Limb (tissue), 2 donors: Measurements from ENCODE around the gene WWOX.
"Not testable (repeated sequence)": the region's sequence is repeated elsewhere in the genome, so short reads cannot be mapped to it uniquely, and the experiment has no call there.

Experiments
- DNase-seq, 2 donors: peaks; one replicate each; pipeline ENCODE4 v3.0.0-alpha.2; 2016; ENCODE audit errors: extremely low spot score in 2 of 2

The WWOX gene

GRCh38 chr16:78675312-78675711 is 575.9 kb downstream of the WWOX start:
- DNase-seq, result no peak

GRCh38 chr16:78675951-78676792 is 576.7 kb downstream of the WWOX start:
- DNase-seq, result no peak

GRCh38 chr16:78677181-78677731 is 577.8 kb downstream of the WWOX start:
- no peak for DNase-seq

- DNase-seq, result no peak
These were observed 580.1 kb downstream of the WWOX start for GRCh38 chr16:78679546-78679945.

GRCh38 chr16:78681743-78682142 is 582.3 kb downstream of the WWOX start:
- no peak for DNase-seq

GRCh38 chr16:78684030-78684611 is 584.7 kb downstream of the WWOX start:
- peak; percentile 36 to 45 for DNase-seq

GRCh38 chr16:78684655-78685375 is 585.4 kb downstream of the WWOX start:
- peak in 1 of 2 donors; percentile 30 for DNase-seq

GRCh38 chr16:78686601-78687000 is 587.1 kb downstream of the WWOX start:
- no peak for DNase-seq

- DNase-seq, result peak; percentile 47 to 71
These were observed 589.6 kb downstream of the WWOX start for GRCh38 chr16:78689028-78689427.

- no peak for DNase-seq
These were observed 590.1 kb downstream of the WWOX start for GRCh38 chr16:78689536-78689935.

GRCh38 chr16:78690510-78690909 is 591.1 kb downstream of the WWOX start:
- no peak for DNase-seq

- DNase-seq, result not testable (repeated sequence)
These were observed 592.3 kb downstream of the WWOX start for GRCh38 chr16:78691746-78692145.

GRCh38 chr16:78693496-78693895 is 594.0 kb downstream of the WWOX start:
- no peak for DNase-seq

GRCh38 chr16:78694414-78694813 is 595.0 kb downstream of the WWOX start:
- DNase-seq, result no peak

GRCh38 chr16:78695391-78695790 is 595.9 kb downstream of the WWOX start:
- DNase-seq, result no peak

GRCh38 chr16:78696797-78697196 is 597.3 kb downstream of the WWOX start:
- no peak for DNase-seq

GRCh38 chr16:78697426-78697825 is 598.0 kb downstream of the WWOX start:
- no peak for DNase-seq

GRCh38 chr16:78703936-78704335 is 604.5 kb downstream of the WWOX start:
- DNase-seq, result no peak

- peak in 1 of 2 donors; percentile 60 for DNase-seq
These were observed 605.0 kb downstream of the WWOX start for GRCh38 chr16:78704416-78704815.

GRCh38 chr16:78705694-78706093 is 606.2 kb downstream of the WWOX start:
- no peak for DNase-seq

- DNase-seq, result no peak
These were observed 607.2 kb downstream of the WWOX start for GRCh38 chr16:78706637-78707036.
